ENCODE data around the gene CFAP298.
"Not testable (repeated sequence)": the region's sequence is repeated elsewhere in the genome, so short reads cannot be mapped to it uniquely, and the experiment has no call there.

CFAP298 gene

GRCh38 chr21:32613436-32614043 lies 1.4 kb upstream of the CFAP298 start:
- H3K27me3 ChIP-seq (ENCODE audit: control insufficient read depth, insufficient read depth, low read length), result no peaks in the 10 kb centered on the region
- H3K4me1 ChIP-seq (ENCODE audit: control insufficient read depth, insufficient read depth, low read length), result peaks cover 4% of the 10 kb centered on the region
- H3K9ac ChIP-seq (ENCODE audit: low read depth, low read length), result peak overlapping the region; percentile 96
- H3K4me2 ChIP-seq (ENCODE audit: low read length), result peak overlapping the region; percentile 83
- peak overlapping the region; percentile 94 for H3K4me3 ChIP-seq (ENCODE audit: low read length)
- H3K9me3 ChIP-seq (replicated peaks; ENCODE audit: low read length), result no peaks in the 10 kb centered on the region
- no peaks in the 10 kb centered on the region for H3K36me3 ChIP-seq (ENCODE audit: insufficient read depth, low read length)

DNA sequence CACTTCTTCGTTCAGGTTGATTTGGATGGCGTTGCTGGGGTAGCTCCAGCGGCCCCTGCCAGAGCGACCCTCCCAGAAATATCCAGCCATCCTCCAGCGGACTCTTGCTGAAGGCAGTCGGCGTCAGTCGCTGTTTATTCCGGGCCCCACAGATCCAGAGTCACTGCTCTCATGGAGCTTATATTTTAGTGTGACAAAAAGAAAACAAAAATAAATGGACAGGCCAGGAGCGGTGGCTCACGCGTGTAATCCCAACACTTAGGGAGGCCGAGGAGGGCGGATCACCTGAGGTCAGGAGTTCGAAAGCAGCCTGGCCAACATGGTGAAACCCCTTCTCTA lies 791 bp upstream of the CFAP298 start:
- H3K36me3 ChIP-seq (ENCODE audit: insufficient read depth, low read length), result peaks cover 3% of the 10 kb centered on the region
- H3K4me2 ChIP-seq (ENCODE audit: low read length), result peak overlapping the region; percentile 83
- peak overlapping the region; percentile 94 for H3K4me3 ChIP-seq (ENCODE audit: low read length)
- H3K9ac ChIP-seq (ENCODE audit: low read depth, low read length), result peak overlapping the region; percentile 96
- no peaks in the 10 kb centered on the region for H3K27me3 ChIP-seq (ENCODE audit: control insufficient read depth, insufficient read depth, low read length)
- H3K9me3 ChIP-seq (replicated peaks; ENCODE audit: low read length), result no peaks in the 10 kb centered on the region
- H3K4me1 ChIP-seq (ENCODE audit: control insufficient read depth, insufficient read depth, low read length), result peaks cover 4% of the 10 kb centered on the region

GRCh38 chr21:32611471-32611997 lies 643 bp downstream of the CFAP298 start:
- Histone ChIP-seq H3K36me3 (ENCODE audit: insufficient read depth, low read length) (peaks cover 8% of the 10 kb centered on the region), H3K4me2 (ENCODE audit: low read length) (peak overlapping the region; percentile 83), H3K4me1 (ENCODE audit: control insufficient read depth, insufficient read depth, low read length) (peaks cover 4% of the 10 kb centered on the region), H3K27me3 (ENCODE audit: control insufficient read depth, insufficient read depth, low read length) (no peaks in the 10 kb centered on the region), H3K9me3 (replicated peaks; ENCODE audit: low read length) (no peaks in the 10 kb centered on the region), H3K9ac (ENCODE audit: low read depth, low read length) (peak overlapping the region; percentile 96), H3K4me3 (ENCODE audit: low read length) (peak overlapping the region; percentile 94)

DNA sequence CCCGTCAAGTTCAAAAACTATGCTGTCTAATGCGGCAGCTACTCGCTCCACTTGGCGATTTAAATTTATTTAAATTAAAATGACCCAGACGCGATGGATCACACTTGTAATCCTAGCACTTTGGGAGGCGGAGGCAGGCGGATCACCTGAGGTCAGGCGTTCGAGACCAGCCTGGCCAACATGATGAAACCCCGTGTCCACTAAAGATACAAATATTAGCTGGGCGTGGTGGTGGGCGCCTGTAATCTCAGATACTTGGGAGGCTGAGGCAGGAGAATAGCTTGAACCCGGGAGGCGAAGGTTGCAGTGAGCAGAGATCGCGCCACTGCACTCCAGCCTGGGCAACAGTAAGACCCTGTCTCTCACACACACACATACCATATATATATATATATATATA lies 1.2 kb downstream of the CFAP298 start:
- H3K9me3 ChIP-seq (replicated peaks; ENCODE audit: low read length); H3K27me3 ChIP-seq (ENCODE audit: control insufficient read depth, insufficient read depth, low read length); H3K4me1 ChIP-seq (ENCODE audit: control insufficient read depth, insufficient read depth, low read length): not testable (repeated sequence)
- Histone ChIP-seq H3K4me3 (ENCODE audit: low read length) (peak overlapping the region; percentile 52), H3K36me3 (ENCODE audit: insufficient read depth, low read length) (peaks cover 13% of the 10 kb centered on the region), H3K9ac (ENCODE audit: low read depth, low read length) (peak overlapping the region; percentile 34), H3K4me2 (ENCODE audit: low read length) (peak overlapping the region; percentile 70)

DNA sequence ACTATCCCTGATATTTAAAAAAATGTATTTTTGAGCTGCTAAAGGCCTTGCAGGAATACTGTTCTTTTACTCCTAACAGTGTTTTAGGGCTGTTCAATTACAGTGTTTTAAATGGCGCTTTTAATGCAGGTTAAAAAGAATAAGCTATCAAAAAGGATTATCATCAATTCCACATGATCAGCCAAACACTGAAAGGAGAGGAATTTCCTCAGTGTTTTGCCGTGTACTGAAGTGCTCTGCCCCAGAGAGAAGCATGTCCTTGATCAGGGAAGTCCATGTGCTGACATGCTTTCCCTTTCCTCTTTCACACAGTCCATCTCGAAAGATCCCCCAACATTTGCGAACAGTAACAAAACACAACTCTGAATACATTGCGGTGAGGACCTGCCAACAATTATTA lies 3.3 kb downstream of the CFAP298 start:
- Histone ChIP-seq H3K9ac (ENCODE audit: low read depth, low read length) (no peak overlapping the region), H3K4me2 (ENCODE audit: low read length) (no peak overlapping the region), H3K4me1 (ENCODE audit: control insufficient read depth, insufficient read depth, low read length) (peaks cover 4% of the 10 kb centered on the region), H3K27me3 (ENCODE audit: control insufficient read depth, insufficient read depth, low read length) (no peaks in the 10 kb centered on the region), H3K4me3 (ENCODE audit: low read length) (no peak overlapping the region), H3K36me3 (ENCODE audit: insufficient read depth, low read length) (peaks cover 27% of the 10 kb centered on the region), H3K9me3 (replicated peaks; ENCODE audit: low read length) (no peaks in the 10 kb centered on the region)

DNA sequence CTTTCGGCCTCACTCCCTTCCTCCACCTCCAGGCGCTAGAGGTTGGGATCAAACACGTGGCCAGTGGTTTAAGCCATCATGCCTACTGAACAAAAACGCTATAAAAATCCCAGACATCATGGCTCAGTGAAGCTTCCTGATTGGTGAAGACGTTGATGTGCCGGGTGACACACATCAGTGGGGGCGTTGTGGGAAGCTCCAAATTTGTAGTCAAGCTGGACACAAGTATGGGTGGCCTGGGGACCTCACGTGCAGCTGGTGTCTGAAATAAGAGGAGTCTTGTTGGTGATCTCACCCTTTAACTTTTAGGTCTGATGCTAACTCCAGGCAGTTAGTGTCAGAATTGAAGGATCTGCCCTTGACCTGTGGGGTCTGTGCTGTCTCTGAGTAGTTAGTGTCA lies 6.7 kb downstream of the CFAP298 start:
- Histone ChIP-seq H3K4me2 (ENCODE audit: low read length) (no peak overlapping the region), H3K9ac (ENCODE audit: low read depth, low read length) (no peak overlapping the region), H3K4me1 (ENCODE audit: control insufficient read depth, insufficient read depth, low read length) (no peaks in the 10 kb centered on the region), H3K9me3 (replicated peaks; ENCODE audit: low read length) (no peaks in the 10 kb centered on the region), H3K36me3 (ENCODE audit: insufficient read depth, low read length) (peaks cover 43% of the 10 kb centered on the region), H3K4me3 (ENCODE audit: low read length) (no peak overlapping the region), H3K27me3 (ENCODE audit: control insufficient read depth, insufficient read depth, low read length) (no peaks in the 10 kb centered on the region)

DNA sequence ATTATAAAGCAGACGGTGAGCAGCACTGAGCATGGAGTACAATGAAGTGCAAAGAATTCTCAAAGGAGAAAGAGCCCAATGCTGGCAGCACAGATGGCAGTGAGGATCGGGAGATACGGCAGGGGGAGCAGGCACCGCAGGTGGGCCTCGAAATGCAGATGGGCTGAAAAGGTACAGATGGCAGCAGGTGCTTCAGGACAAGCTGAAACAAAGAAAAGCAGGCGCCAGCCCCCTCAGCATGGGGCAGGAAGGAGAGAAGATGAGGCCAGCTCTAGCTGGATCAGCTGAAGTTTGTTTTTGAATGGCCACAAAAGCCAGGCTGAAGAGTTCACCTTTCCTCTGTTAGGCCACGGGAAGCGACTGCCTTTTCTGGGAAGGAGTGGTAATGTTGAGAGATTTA lies 7.7 kb downstream of the CFAP298 start:
- Histone ChIP-seq H3K36me3 (ENCODE audit: insufficient read depth, low read length) (peaks cover 50% of the 10 kb centered on the region), H3K9me3 (replicated peaks; ENCODE audit: low read length) (no peaks in the 10 kb centered on the region)

DNA sequence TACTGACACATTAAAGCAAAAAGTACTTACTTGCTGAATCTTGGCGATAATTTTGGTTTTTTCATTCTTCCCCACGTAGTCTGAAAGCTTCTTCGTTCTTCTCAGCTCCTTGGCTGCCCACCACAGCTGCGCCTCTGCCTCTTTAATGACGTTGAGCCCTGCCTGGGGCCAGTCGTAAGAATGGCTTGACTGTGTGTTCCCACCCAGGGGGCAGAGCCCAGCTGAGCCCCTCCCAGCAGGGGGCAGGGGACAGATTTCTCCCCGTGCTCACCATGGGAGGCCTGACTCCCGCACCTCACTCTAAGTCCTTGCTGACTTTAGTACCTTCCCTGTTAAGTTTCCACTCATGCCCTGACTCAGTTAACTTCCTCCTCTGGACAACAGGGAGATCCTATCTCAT lies 9.0 kb downstream of the CFAP298 start:
- H3K4me1 ChIP-seq (ENCODE audit: control insufficient read depth, insufficient read depth, low read length), result no peaks in the 10 kb centered on the region
- H3K4me3 ChIP-seq (ENCODE audit: low read length), result no peak overlapping the region
- H3K27me3 ChIP-seq (ENCODE audit: control insufficient read depth, insufficient read depth, low read length), result no peaks in the 10 kb centered on the region
- H3K4me2 ChIP-seq (ENCODE audit: low read length), result no peak overlapping the region
- H3K36me3 ChIP-seq (ENCODE audit: insufficient read depth, low read length), result peaks cover 54% of the 10 kb centered on the region
- no peak overlapping the region for H3K9ac ChIP-seq (ENCODE audit: low read depth, low read length)
- H3K9me3 ChIP-seq (replicated peaks; ENCODE audit: low read length), result no peaks in the 10 kb centered on the region

More for the DNA sequence above, 7.7 kb downstream of the CFAP298 start:
- Histone ChIP-seq H3K9ac (ENCODE audit: low read depth, low read length) (no peak overlapping the region), H3K27me3 (ENCODE audit: control insufficient read depth, insufficient read depth, low read length) (no peaks in the 10 kb centered on the region), H3K4me3 (ENCODE audit: low read length) (no peak overlapping the region), H3K4me1 (ENCODE audit: control insufficient read depth, insufficient read depth, low read length) (no peaks in the 10 kb centered on the region), H3K4me2 (ENCODE audit: low read length) (no peak overlapping the region)

DNA sequence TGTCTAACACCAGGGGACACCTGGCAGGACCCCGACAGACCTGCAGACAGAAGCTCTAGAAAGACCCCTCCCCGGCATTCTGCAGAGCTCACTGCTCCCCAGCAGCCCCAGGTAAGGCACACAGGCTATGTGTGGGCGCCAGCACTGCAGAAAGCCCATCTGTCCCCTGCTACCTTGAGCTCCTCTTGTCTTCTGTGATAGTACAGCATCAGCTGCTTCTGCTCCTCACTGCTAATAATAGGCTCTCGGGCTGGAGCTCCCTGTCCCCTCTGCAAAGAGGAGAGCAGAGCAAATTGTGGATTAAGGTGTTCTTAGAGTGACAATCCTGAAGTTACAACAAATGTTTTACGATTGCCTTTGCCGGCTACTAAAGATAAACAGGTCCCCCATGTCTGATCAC lies 10.1 kb downstream of the CFAP298 start:
- Histone ChIP-seq H3K4me2 (ENCODE audit: low read length) (no peak overlapping the region), H3K4me3 (ENCODE audit: low read length) (no peak overlapping the region), H3K4me1 (ENCODE audit: control insufficient read depth, insufficient read depth, low read length) (peaks cover 4% of the 10 kb centered on the region), H3K27me3 (ENCODE audit: control insufficient read depth, insufficient read depth, low read length) (no peaks in the 10 kb centered on the region), H3K36me3 (ENCODE audit: insufficient read depth, low read length) (peaks cover 52% of the 10 kb centered on the region), H3K9ac (ENCODE audit: low read depth, low read length) (no peak overlapping the region), H3K9me3 (replicated peaks; ENCODE audit: low read length) (no peaks in the 10 kb centered on the region)

GRCh38 chr21:32599526-32599925 lies 12.7 kb downstream of the CFAP298 start:
- no peak overlapping the region for H3K4me3 ChIP-seq (ENCODE audit: low read length)
- H3K9ac ChIP-seq (ENCODE audit: low read depth, low read length), result no peak overlapping the region
- no peaks in the 10 kb centered on the region for H3K9me3 ChIP-seq (replicated peaks; ENCODE audit: low read length)
- peaks cover 30% of the 10 kb centered on the region for H3K36me3 ChIP-seq (ENCODE audit: insufficient read depth, low read length)
- peaks cover 9% of the 10 kb centered on the region for H3K4me1 ChIP-seq (ENCODE audit: control insufficient read depth, insufficient read depth, low read length)
- no peaks in the 10 kb centered on the region for H3K27me3 ChIP-seq (ENCODE audit: control insufficient read depth, insufficient read depth, low read length)
- H3K4me2 ChIP-seq (ENCODE audit: low read length), result no peak overlapping the region

- Histone ChIP-seq H3K9me3 (replicated peaks; ENCODE audit: low read length) (no peaks in the 10 kb centered on the region), H3K4me3 (ENCODE audit: low read length) (no peak overlapping the region), H3K4me1 (ENCODE audit: control insufficient read depth, insufficient read depth, low read length) (peaks cover 9% of the 10 kb centered on the region), H3K36me3 (ENCODE audit: insufficient read depth, low read length) (peaks cover 29% of the 10 kb centered on the region), H3K4me2 (ENCODE audit: low read length) (no peak overlapping the region), H3K27me3 (ENCODE audit: control insufficient read depth, insufficient read depth, low read length) (no peaks in the 10 kb centered on the region), H3K9ac (ENCODE audit: low read depth, low read length) (no peak overlapping the region)
Measured at GRCh38 chr21:32599091-32599490, 13.1 kb downstream of the CFAP298 start.

GRCh38 chr21:32597205-32597604 lies 15.0 kb downstream of the CFAP298 start:
- H3K36me3 ChIP-seq (ENCODE audit: insufficient read depth, low read length), result peaks cover 12% of the 10 kb centered on the region
- H3K27me3 ChIP-seq (ENCODE audit: control insufficient read depth, insufficient read depth, low read length), result no peaks in the 10 kb centered on the region
- H3K4me3 ChIP-seq (ENCODE audit: low read length), result no peak overlapping the region
- H3K9me3 ChIP-seq (replicated peaks; ENCODE audit: low read length), result no peaks in the 10 kb centered on the region
- peak overlapping the region; percentile 20 for H3K4me2 ChIP-seq (ENCODE audit: low read length)
- H3K9ac ChIP-seq (ENCODE audit: low read depth, low read length), result no peak overlapping the region
- peaks cover 9% of the 10 kb centered on the region for H3K4me1 ChIP-seq (ENCODE audit: control insufficient read depth, insufficient read depth, low read length)

Data from skeletal muscle satellite cell (primary cell).